H9 (cell line): ENCODE data around the gene TCN1. TPM values are rescaled to one million over a fixed set of nuclear protein-coding genes. Genes with fewer than 3 reads are reported as not detected.
"Not testable (repeated sequence)": the region's sequence is repeated elsewhere in the genome, so short reads cannot be mapped to it uniquely, and the experiment has no call there.

Experiments
- DNase-seq: peaks from one replicate; pipeline ENCODE4 v3.0.0-alpha.2; 2017
- H2AFZ ChIP-seq: one replicate; pipeline ENCODE4 v1.6.1; 2013; ENCODE audit warnings: mild to moderate bottlenecking, low read length, control low read depth, moderate library complexity
- H2AK5ac ChIP-seq: 2 replicates; pipeline ENCODE4 v1.6.1; 2013; ENCODE audit warnings: low read length, control low read depth, mixed read lengths; ENCODE audit not compliant: insufficient read length
- H2BK120ac ChIP-seq: one replicate; pipeline ENCODE4 v1.6.1; 2013; ENCODE audit warnings: low read depth, mild to moderate bottlenecking, low read length, control low read depth, inconsistent platforms; ENCODE audit not compliant: poor library complexity, severe bottlenecking
- H2BK12ac ChIP-seq: 2 replicates; pipeline ENCODE4 v1.6.1; 2013; ENCODE audit warnings: low read length, control low read depth, mixed read lengths, low read depth; ENCODE audit not compliant: insufficient read length
- H2BK15ac ChIP-seq: 2 replicates; pipeline ENCODE4 v1.6.1; 2013; ENCODE audit warnings: low read depth, low read length, control low read depth
- H2BK20ac ChIP-seq: one replicate; pipeline ENCODE4 v1.6.1; 2013; ENCODE audit warnings: low read depth, mild to moderate bottlenecking, low read length, control low read depth, inconsistent platforms; ENCODE audit not compliant: poor library complexity, severe bottlenecking
- H2BK5ac ChIP-seq: 2 replicates; pipeline ENCODE4 v1.6.1; 2013; ENCODE audit warnings: low read length, control low read depth, mixed read lengths; ENCODE audit not compliant: insufficient read length
- H3K14ac ChIP-seq: 2 replicates; pipeline ENCODE4 v1.6.1; 2013; ENCODE audit warnings: low read length, control low read depth; ENCODE audit not compliant: insufficient read depth
- H3K18ac ChIP-seq: 2 replicates; pipeline ENCODE4 v1.6.1; 2013; ENCODE audit warnings: low read depth, mild to moderate bottlenecking, mixed read lengths, low read length, control low read depth; ENCODE audit not compliant: insufficient read length
- H3K23ac ChIP-seq: 2 replicates; pipeline ENCODE4 v1.6.1; 2013; ENCODE audit warnings: low read length, control low read depth, mixed read lengths, low read depth; ENCODE audit not compliant: insufficient read length
- H3K23me2 ChIP-seq: 2 replicates; pipeline ENCODE4 v1.6.1; 2013; ENCODE audit warnings: low read depth, mild to moderate bottlenecking, mixed read lengths, low read length, control low read depth; ENCODE audit not compliant: insufficient read length, poor library complexity, severe bottlenecking
- H3K27ac ChIP-seq: 2 replicates; pipeline ENCODE4 v1.5.1; 2013; ENCODE audit warnings: low read length, control low read depth, mixed read lengths, low read depth; ENCODE audit not compliant: insufficient read length
- H3K27me3 ChIP-seq: 2 replicates; pipeline ENCODE4 v1.6.1; 2013; ENCODE audit warnings: low read length, control low read depth, inconsistent platforms; ENCODE audit not compliant: insufficient read depth
- H3K4ac ChIP-seq: 2 replicates; pipeline ENCODE4 v1.6.1; 2013; ENCODE audit warnings: low read depth, mild to moderate bottlenecking, control low read depth, inconsistent platforms, low read length, moderate library complexity
- H3K4me1 ChIP-seq: 2 replicates; pipeline ENCODE4 v1.6.1; 2013; ENCODE audit warnings: low read length, control low read depth, inconsistent platforms; ENCODE audit not compliant: insufficient read depth
- H3K4me2 ChIP-seq: 2 replicates; pipeline ENCODE4 v1.6.1; 2013; ENCODE audit warnings: low read length, control low read depth, mixed read lengths; ENCODE audit not compliant: insufficient read length, insufficient read depth
- H3K56ac ChIP-seq: 2 replicates; pipeline ENCODE4 v1.6.1; 2013; ENCODE audit warnings: low read depth, mild to moderate bottlenecking, mixed read lengths, low read length, control low read depth; ENCODE audit not compliant: insufficient read length
- H3K79me1 ChIP-seq: 2 replicates; pipeline ENCODE4 v1.6.1; 2013; ENCODE audit warnings: low read depth, mild to moderate bottlenecking, moderate library complexity, low read length, control low read depth, inconsistent platforms; ENCODE audit not compliant: insufficient read depth, poor library complexity, severe bottlenecking
- H3K79me2 ChIP-seq: 2 replicates; pipeline ENCODE4 v1.6.1; 2013; ENCODE audit warnings: low read length, control low read depth, inconsistent platforms; ENCODE audit not compliant: insufficient read depth
- H3K9ac ChIP-seq: 2 replicates; pipeline ENCODE4 v1.6.1; 2013; ENCODE audit warnings: low read length, control low read depth, mixed read lengths; ENCODE audit not compliant: insufficient read length; ENCODE audit errors: extremely low read depth
- H3K9me3 ChIP-seq: one replicate; pipeline ENCODE4 v1.6.1; 2013; ENCODE audit warnings: low read depth, low read length, inconsistent platforms; ENCODE audit not compliant: control insufficient read depth
- H3T11ph ChIP-seq: one replicate; pipeline ENCODE4 v1.6.1; 2013; ENCODE audit warnings: mild to moderate bottlenecking, low read length, control low read depth, inconsistent platforms
- H4K20me1 ChIP-seq: one replicate; pipeline ENCODE4 v1.6.1; 2013; ENCODE audit not compliant: control insufficient read depth, insufficient read length, insufficient read depth
- H4K5ac ChIP-seq: 2 replicates; pipeline ENCODE4 v1.6.1; 2013; ENCODE audit warnings: low read depth, mild to moderate bottlenecking, mixed read lengths, low read length, control low read depth; ENCODE audit not compliant: insufficient read length
- H4K8ac ChIP-seq: replicated peaks from 2 replicates; pipeline ENCODE4 v1.6.1; 2013; ENCODE audit warnings: low read length, control low read depth, mixed read lengths, low read depth; ENCODE audit not compliant: insufficient read length
- H4K91ac ChIP-seq: 2 replicates; pipeline ENCODE4 v1.6.1; 2013; ENCODE audit warnings: low read depth, mild to moderate bottlenecking, moderate library complexity, mixed read lengths, low read length, control low read depth; ENCODE audit not compliant: insufficient read length
- H3K27ac Mint-ChIP-seq, 3 experiments: 2 replicates in 2 of 3; 3 replicates in 1 of 3; pipeline ENCODE4 v1.8.0; 2020 to 2021; ENCODE audit warnings: mixed read lengths in 3 of 3, mild to moderate bottlenecking in 1 of 3, moderate library complexity in 1 of 3
- H3K27me3 Mint-ChIP-seq: 2 replicates; pipeline ENCODE4 v1.8.0; 2021; ENCODE audit warnings: low read depth, mild to moderate bottlenecking, moderate library complexity, mixed read lengths
- H3K36me3 Mint-ChIP-seq, 3 experiments: 2 replicates in 2 of 3; 3 replicates in 1 of 3; pipeline ENCODE4 v1.8.0; 2020 to 2021; ENCODE audit warnings: low read depth in 3 of 3, mixed read lengths in 3 of 3; ENCODE audit not compliant: insufficient read depth in 1 of 3
- H3K4me1 Mint-ChIP-seq, 2 experiments: 2 replicates each; pipeline ENCODE4 v1.8.0; 2020; ENCODE audit warnings: mixed read lengths in 2 of 2
- H3K4me3 Mint-ChIP-seq, 2 experiments: 2 replicates in 1 of 2; 3 replicates in 1 of 2; pipeline ENCODE4 v1.8.0; 2020 to 2021; ENCODE audit warnings: mild to moderate bottlenecking in 2 of 2, mixed read lengths in 2 of 2, moderate library complexity in 1 of 2
- H3K9me3 Mint-ChIP-seq, 2 experiments: 2 replicates in 1 of 2; 3 replicates in 1 of 2; pipeline ENCODE4 v1.8.0; 2020; ENCODE audit warnings: mild to moderate bottlenecking in 2 of 2, mixed read lengths in 2 of 2, moderate library complexity in 1 of 2
- CTCF ChIP-seq: fragments of 200-600 bp; sonication (generic); conservative IDR thresholded peaks from 3 replicates; pipeline ENCODE4 v1.8.0; 2021; ENCODE audit warnings: antibody characterized with exemption, mild to moderate bottlenecking
- WGBS: extraction: QIAGEN DNeasy Blood & Tissue Kit; methylation state at CpG from one replicate; pipeline ENCODE4 v1.1.7; 2013; ENCODE audit warnings: missing lambda C conversion rate, low lambda C conversion rate, mixed read lengths; ENCODE audit not compliant: insufficient read length; ENCODE audit errors: extremely low coverage; 5-methylcytosine and 5-hydroxymethylcytosine counted together
- total RNA-seq: library from RNA; stranded (reverse); gene quantifications from 2 replicates; pipeline ENCODE4 v1.2.1, GENCODE V29; 2021

TCN1 gene
- total RNA-seq, 1 experiment from 2014 or later: not detected

DNA sequence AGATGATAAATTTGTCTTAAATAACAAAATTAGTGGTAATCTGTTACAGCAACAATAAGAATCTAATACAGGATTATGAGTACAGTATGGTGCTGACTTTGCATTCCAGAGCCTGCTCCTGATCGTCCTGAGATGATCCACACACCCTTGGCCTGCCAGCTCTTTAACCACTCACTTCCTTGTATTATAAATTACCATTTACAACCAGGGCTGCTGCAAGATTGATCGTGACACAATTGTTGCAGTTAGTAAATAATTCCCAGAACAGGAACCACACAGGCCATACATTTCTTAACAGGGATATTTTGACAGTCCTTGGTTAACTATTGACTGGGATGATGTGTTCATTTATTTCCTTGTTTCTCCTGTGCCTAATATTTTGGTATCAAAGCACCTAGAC lies 17.2 kb downstream of the TCN1 start:
- no peak overlapping the region for H2BK120ac ChIP-seq
- no CpG with 5 or more reads among the region's 2 CpGs for WGBS
- H2BK20ac ChIP-seq: no peak overlapping the region
- 0 out of 2 replicates have a peak, but pooled peaks cover 3% of the 10 kb centered on the region for H3K4me1 ChIP-seq
- Mint-ChIP-seq H3K9me3 (no peaks in the 10 kb centered on the region), H3K36me3 (no peaks in the 10 kb centered on the region), H3K27ac (no peak overlapping the region), H3K27me3 (no peaks in the 10 kb centered on the region), H3K4me3 (no peak overlapping the region), H3K4me1 (peaks cover 6% of the 10 kb centered on the region in 2 experiments)
- DNase-seq: no peak
- H2BK5ac ChIP-seq: no peak overlapping the region
- H3K23me2 ChIP-seq: no peaks in the 10 kb centered on the region
- H4K20me1 ChIP-seq: no peaks in the 10 kb centered on the region
- H3K4me2 ChIP-seq: no peak overlapping the region
- H3K9me3 ChIP-seq: no peaks in the 10 kb centered on the region
- no peaks in the 10 kb centered on the region for H3K79me2 ChIP-seq
- no peak for TF ChIP-seq CTCF
- no peak overlapping the region for H3K18ac ChIP-seq
- no peak overlapping the region for H4K5ac ChIP-seq
- no peak overlapping the region for H3T11ph ChIP-seq
- no peak overlapping the region for H4K91ac ChIP-seq
- H3K4ac ChIP-seq: no peak overlapping the region
- no peak overlapping the region for H3K23ac ChIP-seq
- no peak overlapping the region for H2BK15ac ChIP-seq
- H2BK12ac ChIP-seq: no peak overlapping the region
- no peak overlapping the region for H3K9ac ChIP-seq
- no peak overlapping the region for H2AFZ ChIP-seq
- no peak overlapping the region for H4K8ac ChIP-seq
- H2AK5ac ChIP-seq: no peak overlapping the region
- no peaks in the 10 kb centered on the region for H3K27me3 ChIP-seq
- H3K56ac ChIP-seq: no peak overlapping the region
- H3K79me1 ChIP-seq: no peaks in the 10 kb centered on the region
- no peak overlapping the region for H3K27ac ChIP-seq
- no peak overlapping the region for H3K14ac ChIP-seq

DNA sequence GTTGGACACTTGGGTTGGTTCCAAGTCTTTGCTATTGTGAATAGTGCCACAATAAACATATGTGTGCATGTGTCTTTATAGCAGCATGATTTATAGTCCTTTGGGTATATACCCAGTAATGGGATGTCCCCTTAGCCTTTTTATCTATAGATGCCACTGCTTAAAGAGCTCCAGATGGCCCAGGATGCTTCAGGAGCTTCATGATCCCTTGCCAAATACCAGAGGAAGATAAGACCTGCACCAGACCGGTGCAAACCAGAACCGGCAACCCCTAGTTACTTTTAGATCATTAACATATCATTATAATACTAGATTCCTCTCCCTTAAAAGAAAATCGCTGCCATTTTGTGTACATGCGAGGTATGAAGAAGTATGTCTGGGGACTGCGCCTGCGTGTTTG lies 17.8 kb downstream of the TCN1 start:
- H2BK12ac ChIP-seq, H3K9me3 ChIP-seq, H3K4me1 Mint-ChIP-seq, H3K56ac ChIP-seq, H3K9me3 Mint-ChIP-seq, H2AK5ac ChIP-seq, H2BK15ac ChIP-seq, H3K27ac Mint-ChIP-seq, H4K8ac ChIP-seq, H3K79me1 ChIP-seq, H3K18ac ChIP-seq, H3K27ac ChIP-seq, H2BK120ac ChIP-seq, H3K14ac ChIP-seq, H4K91ac ChIP-seq, H2BK20ac ChIP-seq, H3K27me3 ChIP-seq, H3K4me1 ChIP-seq, H2BK5ac ChIP-seq, H4K20me1 ChIP-seq, H3K79me2 ChIP-seq, H3K4me2 ChIP-seq, H3K23me2 ChIP-seq, H3K27me3 Mint-ChIP-seq, H4K5ac ChIP-seq, H3K36me3 Mint-ChIP-seq, H3T11ph ChIP-seq, H3K9ac ChIP-seq, DNase-seq, H2AFZ ChIP-seq, H3K23ac ChIP-seq, H3K4ac ChIP-seq, H3K4me3 Mint-ChIP-seq: not testable (repeated sequence)
- WGBS: no CpG with 5 or more reads among the region's 6 CpGs
